CD4-positive, alpha-beta T cell (primary cell): ENCODE results near the gene CLBA1. TPM values are rescaled to one million over a fixed set of nuclear protein-coding genes. Genes with fewer than 3 reads are reported as not detected.

Experiments
- ATAC-seq: fragments of 200-7000 bp; cut with Tn5 transposase; one replicate; pipeline ENCODE4 v1.10.0; 2022; ENCODE audit warnings: mild to moderate bottlenecking; ENCODE audit not compliant: poor library complexity
- CTCF ChIA-PET: fragments of 350-600 bp; sonication (Branson Sonifier 250); formaldehyde crosslinking; loops from one replicate; lab custom pipeline; 2021; ENCODE audit warnings: antibody characterized with exemption, inconsistent platforms; lab: Charles Lee
- POLR2A ChIA-PET: fragments of 350-600 bp; sonication (Branson Sonifier 250); formaldehyde crosslinking; loops from one replicate; lab custom pipeline; 2021; ENCODE audit warnings: antibody characterized with exemption, inconsistent platforms; lab: Charles Lee
- DNase-seq, 14 experiments: peaks; one replicate each; pipeline ENCODE4 v3.0.0-alpha.2; 2013 to 2020; ENCODE audit warnings: mixed read lengths in 2 of 14
- H3K27ac ChIP-seq, 2 donors: one replicate each; pipeline versions ENCODE4 v1.5.1 to v1.7.0; 2013; ENCODE audit warnings: low read length in 2 of 2, low read depth in 1 of 2, mild to moderate bottlenecking in 1 of 2
- H3K27me3 ChIP-seq, 2 experiments: 1 replicate in 1 of 2; 2 replicates in 1 of 2; pipeline versions ENCODE4 v1.6.1 to v1.7.0; 2013; ENCODE audit warnings: low read length in 2 of 2, control low read depth in 1 of 2, mild to moderate bottlenecking in 1 of 2, moderate library complexity in 1 of 2; ENCODE audit not compliant: insufficient read depth in 2 of 2, control insufficient read depth in 1 of 2
- H3K36me3 ChIP-seq: one replicate; pipeline ENCODE4 v1.6.1; 2013; ENCODE audit warnings: low read length, control low read depth; ENCODE audit not compliant: insufficient read depth
- H3K4me1 ChIP-seq: one replicate; pipeline ENCODE4 v1.6.1; 2013; ENCODE audit warnings: low read length, control low read depth; ENCODE audit not compliant: insufficient read depth
- H3K4me3 ChIP-seq: one replicate; pipeline ENCODE4 v1.5.1; 2013; ENCODE audit warnings: mild to moderate bottlenecking, low read length, moderate library complexity
- H3K9me3 ChIP-seq, 2 experiments: 1 replicate in 1 of 2; 2 replicates in 1 of 2; pipeline versions ENCODE4 v1.6.1 to v1.7.0; 2013; ENCODE audit warnings: low read length in 2 of 2, mild to moderate bottlenecking in 2 of 2, control low read depth in 1 of 2, moderate library complexity in 1 of 2; ENCODE audit not compliant: control insufficient read depth in 1 of 2, insufficient read depth in 1 of 2
- H3K27ac Mint-ChIP-seq: one replicate; pipeline ENCODE4 v1.8.0; 2020; ENCODE audit warnings: mixed read lengths
- H3K27me3 Mint-ChIP-seq: one replicate; pipeline ENCODE4 v1.8.0; 2021; ENCODE audit warnings: mixed read lengths
- H3K36me3 Mint-ChIP-seq: one replicate; pipeline ENCODE4 v1.8.0; 2021; ENCODE audit warnings: low read depth, mixed read lengths
- H3K4me1 Mint-ChIP-seq: one replicate; pipeline ENCODE4 v1.8.0; 2021; ENCODE audit warnings: low read depth, mixed read lengths
- H3K4me3 Mint-ChIP-seq: one replicate; pipeline ENCODE4 v1.8.0; 2020; ENCODE audit warnings: mild to moderate bottlenecking, mixed read lengths
- H3K9me3 Mint-ChIP-seq: one replicate; pipeline ENCODE4 v1.8.0; 2020; ENCODE audit warnings: mixed read lengths
- CTCF ChIP-seq: fragments of 200-600 bp; IDR thresholded peaks from one replicate; pipeline ENCODE4 v1.8.0; 2022; ENCODE audit warnings: antibody characterized with exemption, mild to moderate bottlenecking
- intact Hi-C, 2 experiments: fragments of 100-400 bp; cut with DNase I in 1 of 2; cut with micrococcal nuclease in 1 of 2; formaldehyde crosslinking; loops; one replicate each; pipeline versions ENCODE4 v1.15.1 to v1.9.0; 2023 to 2025; cut with DNase I, micrococcal nuclease
- total RNA-seq, 174 experiments: library from RNA in 2 of 174; stranded (reverse) in 2 of 174; gene quantifications; one replicate each; pipeline ENCODE4 v1.2.3 and lab custom pipeline; 2021 to 2026

CLBA1 gene
- total RNA-seq, 2 experiments from 2014 or later: 1.7 to 1.8 TPM

- intact Hi-C loops: no loop called here
- TF ChIP-seq CTCF: no peak
- ChIA-PET CTCF (interaction anchor here (2.1 kb wide), 1 partner anchor 74 kb away, joined by 5 read pairs; no protein-coding TSS in a partner anchor), POLR2A (no interaction called here)
- Mint-ChIP-seq H3K27ac (no peak overlapping the region), H3K9me3 (no peaks in the 10 kb centered on the region), H3K36me3 (no peaks in the 10 kb centered on the region), H3K4me3 (no peak overlapping the region), H3K4me1 (peaks cover 5% of the 10 kb centered on the region), H3K27me3 (peaks cover 17% of the 10 kb centered on the region)
- peak in 1 of 14 experiments; percentile 12 for DNase-seq
- no peak for ATAC-seq
- no peak overlapping the region for H3K4me3 ChIP-seq
- H3K9me3 ChIP-seq: peaks cover 0 to 18% of the 10 kb centered on the region in 2 experiments
- H3K27ac ChIP-seq: no peak overlapping the region
- H3K27me3 ChIP-seq: peaks cover 21 to 42% of the 10 kb centered on the region in 2 experiments
- peaks cover 16% of the 10 kb centered on the region for H3K4me1 ChIP-seq
- no peaks in the 10 kb centered on the region for H3K36me3 ChIP-seq
Measured at GRCh38 chr14:104971447-104972240, 13.9 kb upstream of the CLBA1 start.

DNA sequence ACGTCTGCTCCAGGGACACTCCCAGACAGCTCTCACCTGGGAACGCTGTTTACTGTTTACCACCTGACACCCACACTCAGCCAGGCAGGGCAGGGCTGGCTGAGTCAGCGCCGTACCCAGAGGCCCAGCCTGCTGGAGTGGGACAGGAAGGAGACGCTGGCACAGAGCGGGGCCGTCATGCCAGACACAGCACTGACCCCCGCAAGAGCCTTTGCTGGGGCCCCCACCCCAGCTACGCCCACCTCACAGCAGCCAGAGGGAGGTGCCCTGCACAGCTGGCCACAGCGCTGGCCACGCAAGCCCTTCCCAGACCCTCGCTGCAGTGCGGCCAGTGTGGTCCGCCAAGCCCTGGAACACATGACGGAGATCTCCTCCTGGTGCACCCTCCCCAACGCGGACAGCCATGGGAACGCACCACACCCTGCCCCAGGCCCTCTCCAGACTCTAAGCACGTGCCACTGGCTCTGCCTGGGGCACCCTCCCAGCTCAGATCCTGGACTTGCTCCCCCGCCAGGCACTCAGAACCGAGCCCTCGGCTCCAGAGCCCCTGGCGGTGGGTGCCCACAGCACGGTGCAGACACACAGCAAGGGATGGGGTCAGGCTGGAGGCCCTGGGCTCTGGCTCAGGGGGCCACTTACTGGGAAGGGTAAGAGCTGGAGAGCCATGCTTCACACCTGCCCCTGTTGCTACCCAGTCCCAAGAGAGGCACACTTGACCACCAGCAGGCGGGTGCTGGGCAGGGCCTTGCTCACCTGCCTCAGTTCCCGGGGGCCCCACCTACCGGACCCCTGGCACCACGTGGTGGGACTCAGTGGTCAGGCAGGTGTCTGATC lies 13.1 kb upstream of the CLBA1 start:
- H3K4me1 ChIP-seq: peaks cover 19% of the 10 kb centered on the region
- peaks cover 22% of the 10 kb centered on the region for H3K27me3 Mint-ChIP-seq
- no peaks in the 10 kb centered on the region for H3K36me3 Mint-ChIP-seq
- peaks cover 23 to 42% of the 10 kb centered on the region in 2 experiments for H3K27me3 ChIP-seq
- H3K9me3 ChIP-seq: peaks cover 0 to 19% of the 10 kb centered on the region in 2 experiments
- intact Hi-C loops: no loop called here
- DNase-seq: peak in 2 of 14 experiments; percentile 1 to 19
- no peak overlapping the region for H3K27ac Mint-ChIP-seq
- no peak overlapping the region for H3K4me3 ChIP-seq
- POLR2A ChIA-PET: no interaction called here
- H3K36me3 ChIP-seq: no peaks in the 10 kb centered on the region
- CTCF ChIA-PET: interaction anchor here (1.2 to 2.1 kb wide), 2 partner anchors 73 to 74 kb away, joined by 3 to 5 read pairs; no protein-coding TSS in a partner anchor
- peaks cover 5% of the 10 kb centered on the region for H3K4me1 Mint-ChIP-seq
- H3K4me3 Mint-ChIP-seq: no peak overlapping the region
- TF ChIP-seq CTCF: no peak
- no peak overlapping the region for H3K27ac ChIP-seq
- ATAC-seq: no peak
- no peaks in the 10 kb centered on the region for H3K9me3 Mint-ChIP-seq

DNA sequence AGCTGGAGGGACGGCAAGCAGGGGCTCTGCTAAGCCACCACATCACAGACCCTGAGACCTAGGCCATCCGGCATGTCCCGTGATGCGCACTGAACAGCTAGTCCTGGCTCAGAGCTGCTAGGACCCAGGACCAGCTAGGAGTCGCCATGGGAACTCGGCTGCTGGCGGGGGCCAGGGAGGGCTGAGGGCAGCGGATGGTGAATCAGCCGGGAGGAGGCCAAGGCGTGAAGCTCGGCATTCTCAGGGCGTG lies 12.5 kb upstream of the CLBA1 start:
- no peak overlapping the region for H3K27ac ChIP-seq
- DNase-seq: no peak
- intact Hi-C loops: no loop called here
- ChIA-PET POLR2A (no interaction called here), CTCF (interaction anchor here (1.2 to 2.1 kb wide), 2 partner anchors 72 to 73 kb away, joined by 3 to 5 read pairs; no protein-coding TSS in a partner anchor)
- no peaks in the 10 kb centered on the region for H3K36me3 ChIP-seq
- no peak for ATAC-seq
- peaks cover 5% of the 10 kb centered on the region for H3K4me1 Mint-ChIP-seq
- no peak overlapping the region for H3K27ac Mint-ChIP-seq
- H3K9me3 ChIP-seq: peaks cover 0 to 17% of the 10 kb centered on the region in 2 experiments
- peaks cover 20% of the 10 kb centered on the region for H3K4me1 ChIP-seq
- peaks cover 26% of the 10 kb centered on the region for H3K27me3 Mint-ChIP-seq
- no peaks in the 10 kb centered on the region for H3K36me3 Mint-ChIP-seq
- no peak for TF ChIP-seq CTCF
- H3K4me3 Mint-ChIP-seq: no peak overlapping the region
- no peak overlapping the region for H3K4me3 ChIP-seq
- no peaks in the 10 kb centered on the region for H3K9me3 Mint-ChIP-seq
- H3K27me3 ChIP-seq: peaks cover 22 to 40% of the 10 kb centered on the region in 2 experiments
